ENCODE data around the gene P2RY2.

DNA sequence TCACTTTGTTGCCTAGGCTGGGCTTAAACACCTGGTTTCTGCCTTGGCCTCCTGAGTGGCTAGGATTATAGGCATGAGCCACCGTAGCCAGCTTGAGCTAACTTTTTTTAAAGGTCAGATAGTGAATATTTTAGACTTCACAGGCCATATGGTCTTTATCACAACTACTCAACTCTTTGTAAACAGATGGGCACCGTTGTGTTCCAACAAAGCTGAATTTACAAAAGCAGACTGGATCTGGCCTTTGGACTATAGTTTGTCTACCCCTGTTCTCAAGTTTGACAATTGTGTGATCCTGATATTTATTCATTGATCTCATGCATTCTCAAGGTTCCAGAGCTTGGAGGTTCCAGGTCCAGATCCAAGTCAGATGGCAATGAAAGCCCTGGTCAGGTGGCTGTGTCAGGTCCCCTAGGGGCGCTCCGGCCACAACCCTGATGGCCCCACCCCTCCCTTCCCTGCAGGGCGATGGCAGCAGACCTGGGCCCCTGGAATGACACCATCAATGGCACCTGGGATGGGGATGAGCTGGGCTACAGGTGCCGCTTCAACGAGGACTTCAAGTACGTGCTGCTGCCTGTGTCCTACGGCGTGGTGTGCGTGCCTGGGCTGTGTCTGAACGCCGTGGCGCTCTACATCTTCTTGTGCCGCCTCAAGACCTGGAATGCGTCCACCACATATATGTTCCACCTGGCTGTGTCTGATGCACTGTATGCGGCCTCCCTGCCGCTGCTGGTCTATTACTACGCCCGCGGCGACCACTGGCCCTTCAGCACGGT lies 15.8 kb downstream of the P2RY2 start:
- TF ChIP-seq, protein P1, sequence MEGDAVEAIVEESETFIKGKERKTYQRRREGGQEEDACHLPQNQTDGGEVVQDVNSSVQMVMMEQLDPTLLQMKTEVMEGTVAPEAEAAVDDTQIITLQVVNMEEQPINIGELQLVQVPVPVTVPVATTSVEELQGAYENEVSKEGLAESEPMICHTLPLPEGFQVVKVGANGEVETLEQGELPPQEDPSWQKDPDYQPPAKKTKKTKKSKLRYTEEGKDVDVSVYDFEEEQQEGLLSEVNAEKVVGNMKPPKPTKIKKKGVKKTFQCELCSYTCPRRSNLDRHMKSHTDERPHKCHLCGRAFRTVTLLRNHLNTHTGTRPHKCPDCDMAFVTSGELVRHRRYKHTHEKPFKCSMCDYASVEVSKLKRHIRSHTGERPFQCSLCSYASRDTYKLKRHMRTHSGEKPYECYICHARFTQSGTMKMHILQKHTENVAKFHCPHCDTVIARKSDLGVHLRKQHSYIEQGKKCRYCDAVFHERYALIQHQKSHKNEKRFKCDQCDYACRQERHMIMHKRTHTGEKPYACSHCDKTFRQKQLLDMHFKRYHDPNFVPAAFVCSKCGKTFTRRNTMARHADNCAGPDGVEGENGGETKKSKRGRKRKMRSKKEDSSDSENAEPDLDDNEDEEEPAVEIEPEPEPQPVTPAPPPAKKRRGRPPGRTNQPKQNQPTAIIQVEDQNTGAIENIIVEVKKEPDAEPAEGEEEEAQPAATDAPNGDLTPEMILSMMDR (IDR thresholded peaks at IDR 0.05), result no peak
- TF ChIP-seq POLR2A (IDR thresholded peaks at IDR 0.05), result no peak
